HG03159 (cell line): ENCODE measurements around the gene SOX8.
"Not testable (repeated sequence)": the region's sequence is repeated elsewhere in the genome, so short reads cannot be mapped to it uniquely, and the experiment has no call there.

Source experiments
- ATAC-seq: cut with Tn5 transposase; IDR thresholded peaks from one replicate; pipeline ENCODE4 v1.9.1; 2021; ENCODE audit warnings: mild to moderate bottlenecking, moderate library complexity; ENCODE audit not compliant: unreplicated experiment

Gene SOX8

DNA sequence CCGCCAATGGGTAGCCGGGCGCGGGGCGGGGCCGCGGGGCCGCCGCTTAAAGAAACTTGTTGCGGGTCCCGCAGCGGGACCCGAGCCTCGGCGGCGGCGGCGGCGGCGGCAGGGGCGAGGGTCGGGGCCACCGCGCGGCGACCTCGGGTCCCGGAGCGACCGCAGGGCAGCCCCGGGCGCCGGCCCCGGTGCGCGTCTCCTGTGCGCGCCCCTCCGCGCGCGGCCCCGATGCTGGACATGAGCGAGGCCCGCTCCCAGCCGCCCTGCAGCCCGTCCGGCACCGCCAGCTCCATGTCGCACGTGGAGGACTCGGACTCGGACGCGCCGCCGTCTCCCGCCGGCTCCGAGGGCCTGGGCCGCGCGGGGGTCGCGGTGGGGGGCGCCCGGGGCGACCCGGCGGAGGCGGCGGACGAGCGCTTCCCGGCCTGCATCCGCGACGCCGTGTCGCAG lies at the start of gene SOX8:
Gene SOX8, plus strand, starts transcription at position 76 of the 450 bp plus-strand sequence. Its CDS starts 153 bp downstream, at position 229.
- ATAC-seq, result no peak

DNA sequence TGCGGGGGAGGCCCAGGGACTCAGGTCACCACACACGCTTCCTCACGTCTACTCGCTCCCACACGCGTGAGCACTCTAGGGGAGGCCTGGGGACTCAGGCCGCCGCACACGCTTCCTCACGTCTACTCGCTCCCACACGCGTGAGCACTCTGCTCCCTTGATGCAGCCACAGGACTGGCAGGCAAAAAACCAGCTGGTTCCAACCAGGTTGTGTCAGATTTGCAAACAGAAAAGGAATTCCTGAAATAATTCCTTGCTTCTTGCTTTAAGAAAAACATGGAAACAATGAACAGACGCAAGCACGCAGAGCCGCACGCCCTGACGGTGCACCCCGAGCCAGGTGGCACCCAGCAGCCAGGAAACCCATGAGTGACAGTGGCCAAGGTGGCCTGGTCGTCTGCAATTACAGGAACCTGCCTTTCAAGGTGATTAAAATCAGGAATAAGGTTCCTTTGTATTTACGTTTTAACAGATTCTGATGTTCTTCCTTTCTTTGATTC lies 48.7 kb upstream of the SOX8 start:
- ATAC-seq, result no peak

DNA sequence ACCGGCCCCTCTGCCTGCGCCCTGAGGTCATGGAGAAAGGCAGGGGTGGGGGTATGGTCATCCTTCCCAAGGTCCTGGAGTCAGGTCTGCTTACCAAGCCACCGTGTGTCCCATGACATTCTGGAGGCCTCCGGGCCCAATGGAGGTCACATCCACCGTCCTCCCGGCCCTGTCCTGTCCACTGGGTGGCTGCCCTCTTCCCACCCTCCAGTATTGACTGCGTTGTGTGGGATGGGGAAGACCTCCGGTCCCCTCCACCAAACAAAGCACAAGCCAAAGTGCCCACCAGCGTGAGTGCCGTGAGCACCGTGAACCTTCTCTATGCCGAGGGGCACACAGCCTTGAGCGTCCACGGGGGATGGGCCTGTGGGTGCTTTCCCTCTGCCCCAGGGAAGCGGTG lies 48.0 kb upstream of the SOX8 start:
- ATAC-seq, result no peak

DNA sequence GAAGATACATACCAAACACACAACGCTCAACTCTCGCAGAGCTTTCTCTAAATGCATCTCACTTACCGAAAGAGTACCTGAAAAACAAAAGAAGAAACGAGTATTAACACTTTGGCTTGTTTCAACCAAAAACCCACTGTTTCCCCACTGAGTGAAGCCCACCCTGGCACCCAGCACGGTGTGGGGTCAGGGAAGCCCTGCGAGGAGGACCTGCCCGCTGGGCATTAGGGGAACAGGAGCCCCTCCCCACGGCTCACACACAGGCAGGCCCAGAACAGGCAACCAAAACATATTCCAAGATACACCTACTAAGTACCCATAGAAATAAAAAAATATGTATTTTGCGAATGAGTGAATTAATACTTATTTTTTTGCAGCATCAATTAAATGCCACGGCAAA lies 47.4 kb upstream of the SOX8 start:
- ATAC-seq, result no peak

DNA sequence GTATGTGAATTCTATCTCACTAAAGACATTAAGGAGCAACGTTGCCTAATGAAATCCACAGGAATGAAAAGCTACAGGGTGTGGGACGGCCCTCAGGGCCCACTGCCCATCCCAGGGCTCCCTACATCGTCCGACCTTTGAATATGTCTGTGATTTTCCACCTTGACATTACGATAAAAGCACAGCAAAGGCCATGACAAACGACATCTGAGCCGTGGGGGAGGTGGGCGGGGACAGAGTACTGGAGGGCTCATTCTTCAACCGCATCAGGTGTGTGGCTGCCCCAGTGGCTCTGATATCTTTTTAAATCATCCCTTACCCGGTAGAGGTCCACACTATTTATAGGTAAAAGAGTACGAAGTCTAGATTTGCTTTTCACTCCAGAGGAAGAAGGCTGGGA lies 45.9 kb upstream of the SOX8 start:
- no peak for ATAC-seq

DNA sequence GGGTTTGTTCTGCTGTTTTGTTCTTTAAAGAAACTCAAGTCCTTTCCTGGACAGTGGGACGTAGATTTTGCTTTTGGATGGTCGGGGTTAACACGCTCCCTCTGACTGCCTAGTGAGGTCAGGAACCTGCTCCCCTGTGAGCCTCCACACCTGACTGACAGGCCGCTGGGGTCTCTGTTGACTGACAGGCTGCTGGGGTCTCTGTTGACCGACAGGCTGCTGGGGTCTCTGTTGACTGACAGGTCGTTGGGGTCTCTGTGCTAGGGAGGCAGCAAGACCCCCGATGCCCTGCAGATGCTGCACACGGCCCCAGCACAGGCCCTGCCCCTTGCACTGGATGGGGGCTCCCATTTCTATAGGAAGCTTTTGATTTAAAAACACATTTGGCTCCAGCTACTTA lies 44.3 kb upstream of the SOX8 start:
- no peak for ATAC-seq

DNA sequence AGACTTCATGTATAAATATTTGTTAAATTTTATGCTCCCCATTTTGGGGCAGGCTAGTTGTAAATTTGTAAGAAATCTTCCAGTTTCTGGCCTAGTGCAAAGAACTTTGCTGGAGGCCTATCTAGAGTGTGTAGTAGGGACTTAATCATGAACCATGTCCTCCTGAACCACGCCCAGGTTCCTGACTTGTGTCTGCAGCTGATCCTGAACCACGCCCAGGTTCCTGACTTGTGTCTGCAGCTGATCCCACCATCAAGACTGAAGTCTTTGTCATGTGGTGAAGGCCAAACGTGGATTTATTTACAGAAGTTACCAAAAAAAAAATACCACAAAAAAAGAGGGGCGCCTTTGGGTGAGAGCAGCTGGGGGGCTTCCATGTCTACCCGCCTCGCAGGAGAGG lies 43.8 kb upstream of the SOX8 start:
- ATAC-seq, result no peak

DNA sequence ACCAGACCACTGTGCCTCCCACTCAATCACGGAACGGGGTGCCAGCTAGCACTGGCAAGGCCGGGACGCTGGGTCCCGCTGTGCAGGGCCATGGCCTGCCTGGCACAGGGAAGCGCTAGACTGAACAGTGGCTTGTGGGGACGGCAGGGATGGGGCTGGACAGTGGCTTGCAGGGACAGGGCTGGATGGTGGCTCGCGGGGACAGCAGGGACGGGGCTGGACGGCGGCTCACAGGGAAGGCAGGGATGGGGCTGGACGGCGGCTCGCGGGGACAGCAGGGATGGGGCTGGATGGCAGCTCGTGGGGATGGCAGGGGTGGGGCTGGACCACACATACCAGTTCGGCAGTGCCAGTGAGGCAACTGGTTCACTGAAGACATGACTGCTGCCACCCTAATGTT lies 43.4 kb upstream of the SOX8 start:
- ATAC-seq, result no peak

DNA sequence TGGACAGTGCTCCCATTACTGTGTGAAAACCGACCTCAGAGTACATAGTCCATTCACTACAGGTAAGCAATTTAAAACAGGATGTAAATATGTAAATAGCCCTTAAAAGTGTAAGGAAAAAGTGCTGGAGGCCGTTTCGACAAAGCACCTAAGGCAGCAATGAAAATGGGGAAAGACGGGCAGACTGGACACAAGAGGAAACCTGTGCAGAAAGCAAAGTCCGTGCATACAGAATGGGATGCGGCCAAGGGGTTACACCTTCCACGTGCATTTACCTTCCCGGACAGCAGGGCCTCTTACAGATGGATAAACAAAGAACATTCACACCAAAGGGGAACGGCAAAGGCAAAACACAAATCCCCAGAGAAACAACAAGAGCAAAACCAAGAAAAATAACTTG lies 42.8 kb upstream of the SOX8 start:
- ATAC-seq, result no peak

DNA sequence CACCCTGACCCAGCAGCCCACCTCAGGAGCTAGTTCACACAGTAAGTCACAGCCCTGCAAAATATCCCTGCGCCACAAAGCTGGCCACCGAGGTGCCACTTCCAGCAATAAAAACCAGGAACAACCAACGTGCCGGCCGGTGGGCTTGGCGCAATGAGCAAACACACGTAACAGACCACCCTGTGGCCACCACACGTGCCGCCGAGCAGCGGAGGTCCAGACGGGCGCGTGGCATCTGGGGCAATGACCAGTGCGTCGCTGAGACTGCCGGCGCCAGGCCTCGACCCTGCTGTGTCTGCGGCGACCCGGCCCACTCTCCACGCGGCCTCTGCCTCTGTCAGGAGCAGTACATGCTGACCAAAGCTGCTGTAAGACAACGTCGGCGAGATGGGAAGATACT lies 42.3 kb upstream of the SOX8 start:
- no peak for ATAC-seq

DNA sequence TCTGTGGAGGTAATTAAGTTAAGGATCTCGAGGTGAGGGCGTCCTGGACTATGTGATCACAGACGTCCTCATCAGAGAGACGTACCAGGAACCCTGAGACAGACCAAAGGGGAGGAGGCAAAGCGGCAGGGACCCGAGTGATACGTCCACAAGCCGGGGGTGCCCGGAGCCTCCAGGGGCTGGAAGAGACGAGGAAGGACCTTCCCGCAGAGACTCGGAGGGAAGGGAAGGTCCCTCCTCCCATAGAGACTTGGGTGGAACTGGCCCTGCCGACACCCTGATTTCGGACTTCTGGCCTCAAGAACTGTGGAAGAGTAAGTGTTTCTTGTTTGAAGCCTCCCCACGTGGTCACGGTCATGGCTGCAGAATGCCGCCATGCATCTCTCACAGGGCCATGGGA lies 41.6 kb upstream of the SOX8 start:
- ATAC-seq, result no peak

DNA sequence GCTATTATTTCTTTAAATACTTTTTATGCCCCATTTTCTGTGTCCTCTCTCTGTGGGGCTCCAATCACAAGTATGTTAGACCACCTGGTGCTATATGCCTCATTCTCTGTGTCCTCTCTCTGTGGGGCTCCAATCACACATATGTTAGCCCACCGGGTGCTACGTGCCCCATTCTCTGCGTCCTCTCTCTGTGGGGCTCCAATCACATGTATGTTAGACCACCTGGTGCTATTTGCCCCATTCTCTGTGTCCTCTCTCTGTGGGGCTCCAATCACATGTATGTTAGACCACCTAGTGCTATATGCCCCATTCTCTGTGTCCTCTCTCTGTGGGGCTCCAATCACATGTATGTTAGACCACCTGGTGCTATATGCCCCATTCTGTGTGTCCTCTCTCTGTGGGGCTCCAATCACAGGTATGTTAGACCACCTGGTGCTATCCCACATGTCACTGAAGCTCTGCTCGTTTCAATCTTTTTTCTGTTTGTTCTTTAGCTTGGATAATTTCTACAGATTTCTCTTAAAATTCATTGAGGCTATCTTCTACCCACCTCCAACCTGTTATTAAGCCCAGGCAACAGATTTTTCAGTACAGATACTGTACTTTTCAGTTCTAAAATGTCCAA lies 39.0 kb upstream of the SOX8 start:
- ATAC-seq, result no peak

DNA sequence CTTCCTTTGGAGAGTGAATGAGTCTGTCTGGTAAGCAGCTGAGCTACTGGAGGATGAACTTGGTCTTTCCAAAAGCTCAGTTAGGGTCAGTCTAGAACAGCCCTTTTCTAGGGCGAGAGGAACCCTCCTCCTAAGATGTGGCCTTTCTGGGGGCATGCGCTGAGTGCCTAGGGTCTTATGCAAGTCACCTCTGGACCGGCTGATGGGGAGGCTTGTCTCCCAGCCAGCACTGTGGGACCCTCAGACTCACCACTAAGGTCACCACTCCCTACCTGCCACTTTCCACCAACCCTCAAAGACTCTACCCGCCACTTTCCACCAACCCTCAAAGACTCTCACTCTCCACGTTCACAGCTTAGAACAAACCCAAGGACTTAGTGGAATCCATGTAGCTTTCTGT lies 37.6 kb upstream of the SOX8 start:
- ATAC-seq, result no peak

DNA sequence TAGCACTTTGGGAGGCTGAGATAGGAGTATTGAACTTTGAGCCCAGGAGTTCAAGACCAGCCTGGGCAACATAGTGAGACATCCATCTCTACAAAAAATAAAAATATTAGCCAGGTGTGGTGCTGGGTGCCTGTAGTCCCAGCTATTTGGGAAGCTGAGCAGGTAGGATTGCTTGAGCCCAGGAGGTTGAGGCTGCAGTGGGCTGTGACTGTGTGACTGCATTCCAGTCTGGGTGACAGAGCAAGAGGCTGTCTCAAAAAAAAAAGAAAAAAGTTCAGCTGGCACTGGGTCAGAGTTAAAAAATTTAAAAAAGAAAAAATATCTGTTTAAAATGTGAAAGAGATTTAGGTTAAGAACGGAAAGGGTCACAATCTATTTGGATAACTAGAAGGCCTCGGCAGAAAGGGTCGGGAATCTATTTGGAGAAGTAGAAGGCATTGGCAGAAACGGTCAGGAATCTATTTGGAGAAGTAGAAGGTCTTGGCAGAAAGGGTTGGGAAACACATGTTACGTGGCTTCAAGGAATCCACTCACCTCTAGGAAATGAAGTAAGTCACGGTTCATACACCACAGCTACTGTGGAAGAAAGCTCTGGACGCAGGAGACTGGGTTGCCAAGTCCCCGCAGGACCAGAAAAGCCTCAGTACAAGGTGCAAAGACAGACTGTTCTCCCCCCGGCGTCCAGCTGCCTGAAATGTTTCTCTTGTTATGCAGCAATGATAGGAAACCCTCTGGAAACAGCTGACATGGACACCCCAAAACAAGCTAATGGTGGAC lies 36.1 kb upstream of the SOX8 start:
- no peak for ATAC-seq

DNA sequence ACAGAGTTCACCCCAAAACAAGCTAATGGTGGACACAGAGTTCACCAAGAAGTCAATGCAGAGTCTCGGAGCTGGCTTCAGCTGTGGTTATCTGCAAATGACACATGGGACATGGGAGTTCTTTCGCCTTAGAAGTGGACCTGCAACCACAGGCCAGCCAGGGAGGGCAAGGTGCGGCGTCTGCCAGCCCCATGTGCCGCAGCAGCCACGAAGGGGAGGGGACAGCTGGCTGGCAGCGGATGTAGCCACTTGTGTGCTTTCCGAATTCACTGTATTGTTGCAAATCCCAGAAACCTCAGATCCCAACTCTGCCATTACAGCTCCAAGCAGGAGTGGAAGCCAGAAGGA lies 35.5 kb upstream of the SOX8 start:
- ATAC-seq, result no peak

DNA sequence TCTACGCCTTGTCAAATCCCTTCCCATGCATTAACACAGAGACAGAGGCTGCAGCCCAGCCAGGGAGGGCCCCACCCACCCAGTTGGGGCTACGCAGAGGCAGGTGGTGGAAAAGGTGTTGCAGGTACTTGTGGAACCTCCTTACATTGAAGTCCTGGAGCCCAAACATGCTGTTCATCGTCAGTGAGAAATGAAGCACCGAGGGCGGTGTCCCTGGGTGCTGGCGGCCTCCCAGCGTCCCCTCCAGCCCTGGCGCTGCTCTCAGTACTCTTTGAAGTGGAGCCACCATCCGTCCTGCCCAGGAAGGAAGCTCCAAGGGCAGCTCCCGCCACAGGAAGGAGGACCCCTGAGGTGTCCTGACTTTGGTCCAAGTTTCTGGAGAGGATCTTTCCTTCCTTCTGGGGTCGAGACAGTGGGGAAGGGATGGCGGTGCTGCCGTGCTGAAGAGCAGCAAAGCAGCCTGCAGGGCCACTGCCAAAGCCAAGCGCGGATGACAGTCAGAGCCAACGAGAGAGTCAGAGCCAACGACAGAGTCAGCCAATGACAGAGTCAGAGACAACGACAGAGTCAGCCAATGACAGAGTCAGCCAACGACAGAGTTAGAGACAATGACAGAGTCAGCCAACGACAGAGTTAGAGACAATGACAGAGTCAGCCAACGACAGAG lies 34.2 kb upstream of the SOX8 start:
- ATAC-seq, result no peak

DNA sequence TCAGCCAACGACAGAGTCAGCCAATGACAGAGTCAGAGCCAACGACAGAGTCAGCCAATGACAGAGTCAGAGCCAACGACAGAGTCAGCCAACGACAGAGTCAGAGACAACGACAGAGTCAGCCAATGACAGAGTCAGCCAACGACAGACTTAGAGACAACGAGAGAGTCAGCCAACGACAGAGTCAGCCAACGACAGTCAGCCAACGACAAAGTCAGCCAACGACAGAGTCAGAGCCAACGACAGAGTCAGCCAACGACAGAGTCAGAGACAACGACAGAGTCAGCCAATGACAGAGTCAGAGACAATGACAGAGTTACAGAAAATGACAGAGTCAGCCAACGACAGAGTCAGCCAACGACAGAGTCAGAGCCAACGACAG lies 33.7 kb upstream of the SOX8 start:
- ATAC-seq, result not testable (repeated sequence)

DNA sequence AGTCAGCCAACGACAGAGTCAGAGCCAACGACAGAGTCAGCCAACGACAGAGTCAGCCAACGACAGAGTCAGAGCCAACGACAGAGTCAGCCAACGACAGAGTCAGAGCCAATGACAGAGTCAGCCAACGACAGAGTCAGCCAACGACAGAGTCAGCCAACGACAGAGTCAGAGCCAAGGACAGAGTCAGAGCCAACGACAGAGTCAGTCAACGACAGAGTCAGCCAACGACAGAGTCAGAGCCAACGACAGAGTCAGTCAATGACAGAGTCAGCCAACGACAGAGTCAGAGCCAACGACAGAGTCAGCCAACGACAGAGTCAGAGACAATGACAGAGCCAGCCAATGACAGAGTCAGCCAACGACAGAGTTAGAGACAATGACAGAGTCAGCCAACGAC lies 32.8 kb upstream of the SOX8 start:
- not testable (repeated sequence) for ATAC-seq

DNA sequence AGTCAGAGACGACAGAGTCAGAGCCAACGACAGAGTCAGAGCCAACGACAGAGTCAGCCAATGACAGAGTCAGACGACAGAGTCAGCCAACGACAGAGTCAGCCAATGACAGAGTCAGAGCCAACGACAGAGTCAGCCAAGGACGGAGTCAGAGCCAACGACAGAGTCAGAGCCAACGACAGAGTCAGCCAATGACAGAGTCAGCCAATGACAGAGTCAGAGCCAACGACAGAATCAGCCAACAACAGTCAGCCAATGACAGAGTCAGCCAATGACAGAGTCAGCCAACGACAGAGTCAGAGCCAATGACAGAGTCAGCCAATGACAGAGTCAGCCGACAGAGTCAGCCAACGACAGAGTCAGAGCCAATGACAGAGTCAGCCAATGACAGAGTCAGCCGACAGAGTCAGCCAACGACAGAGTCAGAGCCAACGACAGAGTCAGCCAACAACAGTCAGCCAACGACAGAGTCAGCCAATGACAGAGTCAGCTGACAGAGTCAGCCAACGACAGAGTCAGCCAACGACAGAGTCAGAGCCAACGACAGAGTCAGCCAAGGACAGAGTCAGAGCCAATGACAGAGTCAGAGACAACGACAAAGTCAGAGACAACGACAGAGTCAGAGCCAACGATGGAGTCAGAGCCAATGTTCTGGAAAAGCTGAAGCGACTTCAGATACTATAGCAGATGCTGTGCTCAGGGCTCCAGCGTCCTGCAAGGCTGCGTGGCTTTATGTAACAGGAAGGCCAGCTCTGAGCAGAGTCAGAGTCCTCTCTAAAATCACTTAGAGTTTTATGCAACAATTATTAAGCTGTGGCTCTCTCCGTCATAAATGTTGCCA lies 30.6 kb upstream of the SOX8 start:
- not testable (repeated sequence) for ATAC-seq

DNA sequence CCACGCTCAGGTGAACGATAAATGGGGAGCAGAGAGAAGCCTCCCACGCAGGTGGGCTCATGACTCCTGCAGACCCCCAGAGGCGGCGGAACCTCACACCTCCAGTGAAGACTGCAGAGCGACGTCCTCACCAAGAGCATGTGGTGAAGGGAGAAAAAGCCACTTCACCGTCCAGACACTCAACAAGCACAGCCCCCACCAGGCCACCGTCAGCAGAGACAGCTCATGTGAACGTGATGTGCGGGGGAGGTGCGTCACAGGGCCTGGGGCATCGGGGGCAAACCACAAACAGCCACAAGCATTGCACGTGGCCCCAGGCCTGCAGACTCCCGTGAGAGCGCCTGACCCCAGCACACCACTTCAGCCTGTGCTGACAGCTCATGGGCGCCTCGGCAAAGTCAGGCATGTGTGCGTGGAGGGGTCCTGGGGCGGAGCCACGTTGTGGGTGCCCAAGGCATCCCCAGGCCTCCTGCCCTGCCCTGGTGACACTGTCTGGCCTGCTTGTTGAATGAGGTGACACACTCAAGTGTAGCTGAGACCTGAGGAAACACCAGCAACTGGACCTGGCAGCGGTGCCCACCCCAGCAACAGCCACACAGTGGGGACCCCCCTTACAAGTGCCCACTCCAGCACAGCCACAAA lies 29.8 kb upstream of the SOX8 start:
- ATAC-seq, result no peak

DNA sequence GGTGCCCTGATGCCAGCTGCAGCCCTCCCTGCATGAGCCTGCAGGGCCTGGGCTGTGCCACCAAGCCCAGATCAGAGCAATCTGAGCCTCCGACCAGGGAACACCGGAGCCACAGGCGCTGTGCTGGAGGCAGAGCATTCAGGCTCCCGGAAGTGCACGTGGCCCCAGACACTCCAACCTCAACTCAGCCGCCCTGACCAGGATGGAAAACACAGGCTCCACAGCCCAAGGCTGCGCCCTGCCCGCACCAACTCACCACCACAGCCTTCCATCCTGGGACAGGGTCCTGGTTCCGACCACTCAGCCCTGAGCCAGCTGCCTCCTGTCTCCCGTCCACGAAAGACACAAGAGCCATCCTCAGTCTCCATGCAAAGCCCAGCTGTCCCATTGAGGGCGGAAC lies 29.2 kb upstream of the SOX8 start:
- ATAC-seq, result no peak
